Measurements from ENCODE around the gene SPATA24. TPM values are rescaled to one million over a fixed set of nuclear protein-coding genes. Genes with fewer than 3 reads are reported as not detected.

Gene SPATA24
- total and polyA plus RNA-seq, 2 of the 13 experiments (the other 11 are each of a cell fraction or from before 2014, with no cell fraction given) = 6.0 to 11.1 TPM

DNA sequence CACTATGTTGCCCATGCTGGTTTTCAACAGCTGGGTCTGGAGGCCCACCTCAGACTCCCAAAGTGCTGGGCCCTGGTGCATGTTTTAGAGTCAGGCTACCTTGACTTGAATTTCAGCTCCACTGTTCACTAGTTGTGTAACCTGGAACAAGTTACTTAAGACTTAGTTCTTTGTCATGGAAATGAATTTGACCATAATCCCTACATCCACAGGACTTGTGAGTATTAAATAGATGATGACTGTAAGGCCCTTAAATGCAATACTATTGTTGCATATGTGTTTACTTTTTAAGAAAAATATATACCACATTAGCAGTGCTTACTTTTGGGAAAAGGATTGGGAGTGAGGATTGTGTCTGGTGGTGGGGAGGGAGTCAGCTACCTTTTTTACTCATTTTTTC lies 45.8 kb downstream of the SPATA24 start:
- BruUV-seq (replicated peaks) = no TSS peak
- Histone ChIP-seq H3K4me2 (ENCODE audit: low read depth, low read length) (no peak overlapping the region), H2AFZ (ENCODE audit: low read length) (no peak overlapping the region), H3K27me3 (ENCODE audit: control insufficient read depth in 1 of 2, insufficient read depth in 2 of 2, low read length in 2 of 2) (no peaks in the 10 kb centered on the region), H3K9me3 (ENCODE audit: low read length) (no peaks in the 10 kb centered on the region), H4K20me1 (ENCODE audit: insufficient read depth, low read length) (peaks cover 76% of the 10 kb centered on the region), H3K4me3 (replicated peaks in 1 of 3; ENCODE audit: insufficient read depth in 1 of 3, low read depth in 2 of 3, low read length in 3 of 3) (no peak overlapping the region), H3K4me1 (ENCODE audit: insufficient read depth, low read length) (no peaks in the 10 kb centered on the region), H3K27ac (ENCODE audit: extremely low read length, insufficient read depth, low read length) (no peak overlapping the region), H3K36me3 (replicated peaks in 1 of 2; ENCODE audit: control insufficient read depth in 1 of 2, insufficient read depth in 2 of 2, low read length in 2 of 2) (peaks cover 1 to 10% of the 10 kb centered on the region in 2 experiments), H3K9ac (ENCODE audit: insufficient read depth, low read depth, low read length) (no peak overlapping the region), H3K79me2 (ENCODE audit: insufficient read depth, low read length) (peaks cover 82% of the 10 kb centered on the region)
- CTCF ChIA-PET (ENCODE audit: low intra/inter-chr PET ratio, low total read pairs) = no interaction called here
- intact Hi-C loops (cut with micrococcal nuclease; ENCODE audit: unreplicated experiment) (no loop called here), in situ Hi-C loops (cut with HindIII; ENCODE audit: extremely low pct_ligation_motif_present, low pct_unique_long_range_greater_than_20kb) (no loop called here)
- no peak for DNase-seq (ENCODE audit: low spot score)
- POLR2A ChIA-PET = interaction anchor here (1.0 kb wide), 2 partner anchors 9 to 10 kb away, joined by 3 to 4 read pairs; no protein-coding TSS in a partner anchor
- no peak for ATAC-seq
- TF ChIP-seq THYN1 (CRISPR knock-in tag; IDR thresholded peaks at IDR 0.05; ENCODE audit: borderline replicate concordance, low read depth) (no peak), ZNF777 (CRISPR knock-in tag; IDR thresholded peaks at IDR 0.05) (no peak), ZFP1 (CRISPR knock-in tag; IDR thresholded peaks at IDR 0.05) (no peak), ZBTB3 (CRISPR knock-in tag; IDR thresholded peaks at IDR 0.05; ENCODE audit: borderline replicate concordance, low read depth) (no peak), NR2C2 (CRISPR knock-in tag; IDR thresholded peaks at IDR 0.05; ENCODE audit: borderline replicate concordance) (no peak), NPAS2 (CRISPR knock-in tag; IDR thresholded peaks at IDR 0.05; ENCODE audit: borderline replicate concordance) (no peak), XBP1 (CRISPR knock-in tag; IDR thresholded peaks at IDR 0.05) (no peak), NFIC (IDR thresholded peaks at IDR 0.05; ENCODE audit: low read length) (no peak), ZNF160 (CRISPR knock-in tag; IDR thresholded peaks at IDR 0.05) (no peak), ISL2 (CRISPR knock-in tag; IDR thresholded peaks at IDR 0.05) (no peak), NCOA2 (CRISPR knock-in tag; IDR thresholded peaks at IDR 0.05) (no peak), ZNF34 (CRISPR knock-in tag; IDR thresholded peaks at IDR 0.05; ENCODE audit: borderline replicate concordance) (no peak), ZNF670 (CRISPR knock-in tag; IDR thresholded peaks at IDR 0.05; ENCODE audit: borderline replicate concordance) (no peak), NFE2L1 (CRISPR knock-in tag; IDR thresholded peaks at IDR 0.05; ENCODE audit: borderline replicate concordance) (no peak), NFYB (CRISPR knock-in tag; IDR thresholded peaks at IDR 0.05) (no peak), ZNF12 (CRISPR knock-in tag; IDR thresholded peaks at IDR 0.05) (no peak), MEIS1 (CRISPR knock-in tag; IDR thresholded peaks at IDR 0.05; ENCODE audit: borderline replicate concordance) (no peak)
- TF ChIP-seq, protein P1, sequence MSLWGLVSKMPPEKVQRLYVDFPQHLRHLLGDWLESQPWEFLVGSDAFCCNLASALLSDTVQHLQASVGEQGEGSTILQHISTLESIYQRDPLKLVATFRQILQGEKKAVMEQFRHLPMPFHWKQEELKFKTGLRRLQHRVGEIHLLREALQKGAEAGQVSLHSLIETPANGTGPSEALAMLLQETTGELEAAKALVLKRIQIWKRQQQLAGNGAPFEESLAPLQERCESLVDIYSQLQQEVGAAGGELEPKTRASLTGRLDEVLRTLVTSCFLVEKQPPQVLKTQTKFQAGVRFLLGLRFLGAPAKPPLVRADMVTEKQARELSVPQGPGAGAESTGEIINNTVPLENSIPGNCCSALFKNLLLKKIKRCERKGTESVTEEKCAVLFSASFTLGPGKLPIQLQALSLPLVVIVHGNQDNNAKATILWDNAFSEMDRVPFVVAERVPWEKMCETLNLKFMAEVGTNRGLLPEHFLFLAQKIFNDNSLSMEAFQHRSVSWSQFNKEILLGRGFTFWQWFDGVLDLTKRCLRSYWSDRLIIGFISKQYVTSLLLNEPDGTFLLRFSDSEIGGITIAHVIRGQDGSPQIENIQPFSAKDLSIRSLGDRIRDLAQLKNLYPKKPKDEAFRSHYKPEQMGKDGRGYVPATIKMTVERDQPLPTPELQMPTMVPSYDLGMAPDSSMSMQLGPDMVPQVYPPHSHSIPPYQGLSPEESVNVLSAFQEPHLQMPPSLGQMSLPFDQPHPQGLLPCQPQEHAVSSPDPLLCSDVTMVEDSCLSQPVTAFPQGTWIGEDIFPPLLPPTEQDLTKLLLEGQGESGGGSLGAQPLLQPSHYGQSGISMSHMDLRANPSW (CRISPR knock-in tag; IDR thresholded peaks at IDR 0.05; ENCODE audit: borderline replicate concordance) = no peak
- TF ChIP-seq, protein P2, sequence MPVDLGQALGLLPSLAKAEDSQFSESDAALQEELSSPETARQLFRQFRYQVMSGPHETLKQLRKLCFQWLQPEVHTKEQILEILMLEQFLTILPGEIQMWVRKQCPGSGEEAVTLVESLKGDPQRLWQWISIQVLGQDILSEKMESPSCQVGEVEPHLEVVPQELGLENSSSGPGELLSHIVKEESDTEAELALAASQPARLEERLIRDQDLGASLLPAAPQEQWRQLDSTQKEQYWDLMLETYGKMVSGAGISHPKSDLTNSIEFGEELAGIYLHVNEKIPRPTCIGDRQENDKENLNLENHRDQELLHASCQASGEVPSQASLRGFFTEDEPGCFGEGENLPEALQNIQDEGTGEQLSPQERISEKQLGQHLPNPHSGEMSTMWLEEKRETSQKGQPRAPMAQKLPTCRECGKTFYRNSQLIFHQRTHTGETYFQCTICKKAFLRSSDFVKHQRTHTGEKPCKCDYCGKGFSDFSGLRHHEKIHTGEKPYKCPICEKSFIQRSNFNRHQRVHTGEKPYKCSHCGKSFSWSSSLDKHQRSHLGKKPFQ (CRISPR knock-in tag; IDR thresholded peaks at IDR 0.05; ENCODE audit: insufficient replicate concordance) = no peak
- FAIRE-seq = no peak

Data from HepG2 (cell line).